GM19023 (cell line): ENCODE results near the gene SUPT6H.

Source experiments
- ATAC-seq: cut with Tn5 transposase; IDR thresholded peaks from one replicate; pipeline ENCODE4 v1.9.1; 2021; ENCODE audit warnings: mild to moderate bottlenecking, moderate library complexity; ENCODE audit not compliant: unreplicated experiment

Gene SUPT6H

DNA sequence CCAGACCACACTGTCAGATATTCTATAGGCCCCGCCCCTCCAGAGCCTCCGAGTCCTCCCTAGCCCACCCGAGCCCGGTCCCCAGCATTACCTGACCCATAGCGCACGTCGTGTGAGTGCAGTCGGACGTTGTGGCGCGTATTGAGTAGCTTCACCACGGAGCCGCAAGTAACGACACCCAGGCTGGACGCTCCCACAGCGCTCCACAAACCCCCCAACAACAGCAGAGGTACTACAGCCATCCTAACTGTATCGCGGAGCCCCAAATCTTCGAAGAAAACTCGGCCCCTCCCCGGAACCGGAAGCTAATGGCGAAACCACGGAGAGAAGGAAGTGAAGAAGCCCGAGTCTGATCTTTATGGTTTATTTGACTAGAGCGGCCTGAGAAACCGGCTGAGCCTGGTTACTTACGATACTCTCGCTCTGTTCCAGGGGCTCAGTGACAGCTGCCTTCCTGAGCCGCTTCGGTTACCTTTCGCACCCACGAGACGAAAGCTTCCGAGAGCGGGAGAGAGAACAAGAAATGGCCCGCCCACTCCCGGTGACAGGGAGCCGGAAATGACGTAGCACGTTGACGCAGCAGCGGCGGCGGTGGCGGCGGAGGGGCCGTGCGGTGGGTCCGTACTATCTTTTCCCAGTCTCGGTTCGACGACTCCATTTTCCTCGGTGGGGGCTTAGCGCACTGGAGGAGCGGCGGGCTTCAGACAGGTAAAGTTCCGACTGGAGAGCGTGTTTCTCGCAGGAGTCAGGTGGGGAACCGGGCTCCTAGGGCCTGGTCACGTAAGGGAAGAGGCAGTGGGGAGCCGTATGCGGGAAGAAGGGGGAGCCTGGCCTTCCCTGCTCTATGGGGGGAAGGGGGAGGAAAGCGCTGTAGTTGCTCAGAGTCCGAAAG, at the start of gene SUPT6H, which contains the start of gene SDF2:
TSS of gene SUPT6H (plus strand) at position 571 of the 892 bp plus-strand sequence. CDS start 11,197 bp downstream, outside the sequence.
TSS of gene SDF2 (minus strand) at position 272 of the 892 bp plus-strand sequence. CDS start at position 242, 30 bp downstream.
- ATAC-seq = peak; percentile 88

GRCh38 chr17:28612531-28612930, 49.5 kb upstream of the SUPT6H start:
- no peak for ATAC-seq

DNA sequence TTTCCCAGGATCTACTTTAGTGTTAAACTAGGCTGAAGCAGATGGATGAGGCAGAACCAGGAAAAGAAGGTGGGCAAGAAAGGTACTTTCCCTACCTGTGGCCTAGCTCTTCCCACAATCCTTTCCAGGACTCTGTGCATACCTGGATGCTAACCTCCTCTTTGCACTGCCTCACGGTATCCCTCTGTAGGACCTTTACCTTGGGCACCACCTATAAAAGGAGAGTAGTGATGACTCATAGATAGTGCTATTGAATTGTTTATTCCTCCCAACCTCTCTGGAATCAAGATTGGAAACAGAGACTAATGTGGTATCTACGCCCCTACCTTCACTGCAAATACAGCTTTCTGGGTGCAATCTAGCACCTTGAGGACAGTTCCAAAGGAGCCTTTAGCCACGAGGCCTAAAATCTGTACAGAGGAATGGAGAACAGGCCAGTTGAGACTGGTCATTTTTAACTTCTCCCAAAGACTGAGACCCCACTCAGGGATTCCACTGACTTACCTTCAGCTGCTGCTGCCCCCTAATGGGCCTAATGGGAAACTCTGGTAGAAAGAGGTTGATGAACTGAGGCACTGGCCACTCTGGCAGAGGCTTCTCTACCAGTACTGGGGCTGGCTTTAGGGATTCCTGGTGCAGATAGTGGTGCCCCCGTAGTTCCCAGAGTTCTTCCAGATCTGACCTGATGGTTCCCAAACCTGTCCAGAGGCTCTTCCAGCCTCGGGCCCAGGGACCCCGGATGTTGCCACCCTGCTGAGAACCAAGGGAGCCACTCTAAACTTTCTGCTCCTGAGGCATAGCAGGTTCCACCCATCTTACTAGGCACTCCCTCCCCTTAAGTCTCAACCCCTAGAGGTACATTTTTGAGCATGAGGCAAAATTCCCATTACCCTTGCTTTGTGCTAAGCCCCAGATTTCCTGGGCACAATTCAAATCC, 48.8 kb upstream of the SUPT6H start:
- no peak for ATAC-seq

GRCh38 chr17:28613931-28614381, 48.0 kb upstream of the SUPT6H start, which contains the start of gene RSKR:
Gene RSKR (minus strand): TSS chr17:28614185. CDS start chr17:28614161, 24 bp downstream.
- ATAC-seq = no peak

- no peak for ATAC-seq
These were observed 46.6 kb upstream of the SUPT6H start for GRCh38 chr17:28615260-28615940.

DNA sequence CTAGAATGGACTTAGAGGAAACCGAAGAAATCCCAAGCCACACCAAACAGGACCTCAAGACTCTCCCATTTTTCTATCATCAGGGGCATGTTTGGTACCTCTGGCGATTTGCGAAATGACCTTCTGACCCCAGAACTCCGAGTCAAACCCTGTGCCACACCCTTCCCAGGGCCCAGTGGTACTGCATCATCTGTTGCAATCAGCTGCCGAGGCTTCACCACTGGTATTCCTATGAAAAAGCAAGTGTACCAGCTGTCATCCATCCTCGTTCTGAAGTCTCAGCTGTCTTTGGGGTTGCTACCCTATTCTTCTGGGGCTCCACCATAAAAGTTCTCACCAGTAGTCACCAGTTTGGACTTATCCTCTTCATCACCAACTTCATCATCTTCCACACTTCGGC, 45.7 kb upstream of the SUPT6H start:
- ATAC-seq = no peak

DNA sequence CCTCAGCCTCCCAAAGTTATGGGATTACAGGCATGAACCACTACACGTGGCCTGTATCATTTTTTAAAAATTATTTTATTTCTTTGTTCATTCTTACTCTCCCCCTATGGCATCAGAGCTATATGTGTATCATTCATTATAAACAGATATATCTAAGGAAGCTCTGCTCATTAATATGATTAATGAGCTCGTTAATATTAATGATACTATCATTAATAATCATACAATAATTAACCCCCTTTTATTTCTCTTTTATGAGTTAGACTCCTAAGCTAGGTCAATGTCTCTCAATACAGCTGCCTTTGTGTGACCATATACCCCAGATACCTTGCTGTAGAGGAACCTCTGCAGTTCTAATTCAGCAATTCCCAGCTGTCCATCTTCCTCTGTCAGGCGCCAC, 43.5 kb upstream of the SUPT6H start:
- ATAC-seq = no peak

DNA sequence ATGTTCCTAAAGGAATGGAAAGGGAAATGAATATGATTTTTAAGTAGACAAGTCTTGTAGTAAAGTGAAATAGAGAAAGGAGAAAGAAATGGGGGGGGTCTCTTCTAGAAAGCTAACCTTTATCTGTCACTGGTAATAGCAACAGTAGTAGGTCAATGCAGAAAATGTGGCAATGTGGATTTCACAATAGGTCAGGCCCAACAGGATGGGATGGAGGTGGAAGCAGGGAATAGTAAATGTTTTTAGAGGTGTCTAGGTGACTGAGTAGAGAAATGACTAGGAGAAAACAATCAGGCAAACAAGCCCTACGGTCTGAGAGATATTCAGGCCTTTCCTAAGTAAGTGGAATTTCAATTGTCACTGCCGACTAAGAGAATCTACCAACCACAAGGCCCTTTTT, 42.0 kb upstream of the SUPT6H start:
- no peak for ATAC-seq

GRCh38 chr17:28622186-28622585, 39.8 kb upstream of the SUPT6H start:
- no peak for ATAC-seq

GRCh38 chr17:28623696-28624095, 38.3 kb upstream of the SUPT6H start:
- no peak for ATAC-seq

DNA sequence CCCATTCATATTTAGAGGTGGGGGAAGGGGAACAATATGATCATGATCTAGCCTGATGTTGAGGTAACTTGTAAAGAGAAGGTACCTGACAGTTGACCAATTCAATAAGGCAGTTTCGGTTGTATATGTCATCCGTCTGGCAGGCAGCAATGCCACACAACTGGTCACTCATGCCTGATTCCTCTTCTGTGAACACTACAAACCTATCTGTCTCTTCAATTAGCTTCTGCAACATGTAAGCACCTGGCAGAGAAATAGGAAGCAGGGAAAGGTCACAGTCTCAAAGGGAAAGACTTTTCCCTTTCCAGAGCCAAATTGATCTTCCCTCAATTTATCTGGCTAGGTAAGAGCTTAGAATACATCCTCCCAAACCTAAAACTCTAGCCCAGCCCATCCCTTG, 37.9 kb upstream of the SUPT6H start:
- ATAC-seq = no peak

- no peak for ATAC-seq
These were observed 35.2 kb upstream of the SUPT6H start for GRCh38 chr17:28626818-28627217.

GRCh38 chr17:28634206-28634865, 27.7 kb upstream of the SUPT6H start:
- ATAC-seq = no peak

- no peak for ATAC-seq
These were observed 26.5 kb upstream of the SUPT6H start for GRCh38 chr17:28635506-28635905.

GRCh38 chr17:28641579-28641978, 20.4 kb upstream of the SUPT6H start:
- ATAC-seq = no peak

DNA sequence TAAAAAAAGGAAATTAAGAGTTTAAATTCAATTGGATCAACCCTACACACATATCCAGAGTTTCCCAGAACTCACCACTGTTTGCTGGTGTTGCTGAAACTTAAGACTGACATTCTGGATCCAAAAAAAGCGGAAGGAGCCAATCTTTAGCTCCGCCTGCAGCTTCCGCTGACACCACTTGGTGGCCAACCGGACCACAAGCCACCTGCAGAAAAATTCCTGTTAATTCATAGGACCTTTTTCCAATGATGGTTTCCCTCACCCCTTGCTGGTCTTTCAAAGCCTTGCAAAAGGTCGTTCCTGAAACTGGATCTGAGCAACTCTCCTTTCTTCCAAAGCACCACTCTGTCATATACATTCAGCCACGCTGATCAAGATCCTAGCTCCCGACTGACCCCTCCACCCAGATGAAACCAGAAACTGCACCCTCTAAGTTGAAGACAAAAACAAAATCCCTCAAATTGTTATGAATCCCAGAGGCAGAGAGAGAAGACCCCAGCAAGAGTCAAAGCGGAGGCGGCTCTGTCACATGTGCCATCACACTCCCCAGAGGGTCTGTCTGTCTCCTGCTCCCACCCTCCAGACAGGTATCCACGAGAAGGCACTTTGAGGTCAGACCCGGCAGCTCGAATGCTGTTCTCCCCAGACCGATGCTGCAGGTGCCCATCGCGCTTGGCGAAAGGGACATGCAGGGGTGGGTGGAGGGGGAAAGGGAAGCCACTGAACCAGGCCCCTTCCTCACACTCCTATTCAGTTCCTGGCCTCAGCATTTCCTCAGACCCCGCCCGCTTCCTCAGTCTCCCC, 17.8 kb upstream of the SUPT6H start:
- ATAC-seq = peak; percentile 10

- ATAC-seq = peak; percentile 94
These were observed 17.0 kb upstream of the SUPT6H start, which contains the start of gene BLTP2 for GRCh38 chr17:28644787-28645575. Gene BLTP2 (minus strand): TSS chr17:28645158. CDS start chr17:28645056, 102 bp downstream.

DNA sequence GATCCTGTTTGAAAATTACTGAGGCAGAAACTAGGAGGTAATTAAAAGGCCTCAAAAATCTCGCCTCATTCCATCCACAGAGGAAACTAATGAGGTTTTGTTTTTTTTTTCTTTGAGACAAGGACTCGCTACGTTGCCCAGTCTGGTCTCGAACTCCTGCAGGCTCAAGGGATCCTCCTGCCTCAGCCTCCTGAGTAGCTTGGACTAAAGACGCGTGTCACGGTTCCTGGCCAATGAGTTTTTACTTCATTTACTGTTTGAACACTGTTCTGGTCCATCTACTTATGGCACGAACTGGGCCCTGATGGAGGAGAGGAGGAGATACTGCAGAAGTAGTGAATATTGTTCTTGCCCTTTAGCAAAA, 16.4 kb upstream of the SUPT6H start:
- no peak for ATAC-seq
